ENCODE measurements around the gene GRIK3.
"Not testable (repeated sequence)": the region's sequence is repeated elsewhere in the genome, so short reads cannot be mapped to it uniquely, and the experiment has no call there.

GRIK3 gene

DNA sequence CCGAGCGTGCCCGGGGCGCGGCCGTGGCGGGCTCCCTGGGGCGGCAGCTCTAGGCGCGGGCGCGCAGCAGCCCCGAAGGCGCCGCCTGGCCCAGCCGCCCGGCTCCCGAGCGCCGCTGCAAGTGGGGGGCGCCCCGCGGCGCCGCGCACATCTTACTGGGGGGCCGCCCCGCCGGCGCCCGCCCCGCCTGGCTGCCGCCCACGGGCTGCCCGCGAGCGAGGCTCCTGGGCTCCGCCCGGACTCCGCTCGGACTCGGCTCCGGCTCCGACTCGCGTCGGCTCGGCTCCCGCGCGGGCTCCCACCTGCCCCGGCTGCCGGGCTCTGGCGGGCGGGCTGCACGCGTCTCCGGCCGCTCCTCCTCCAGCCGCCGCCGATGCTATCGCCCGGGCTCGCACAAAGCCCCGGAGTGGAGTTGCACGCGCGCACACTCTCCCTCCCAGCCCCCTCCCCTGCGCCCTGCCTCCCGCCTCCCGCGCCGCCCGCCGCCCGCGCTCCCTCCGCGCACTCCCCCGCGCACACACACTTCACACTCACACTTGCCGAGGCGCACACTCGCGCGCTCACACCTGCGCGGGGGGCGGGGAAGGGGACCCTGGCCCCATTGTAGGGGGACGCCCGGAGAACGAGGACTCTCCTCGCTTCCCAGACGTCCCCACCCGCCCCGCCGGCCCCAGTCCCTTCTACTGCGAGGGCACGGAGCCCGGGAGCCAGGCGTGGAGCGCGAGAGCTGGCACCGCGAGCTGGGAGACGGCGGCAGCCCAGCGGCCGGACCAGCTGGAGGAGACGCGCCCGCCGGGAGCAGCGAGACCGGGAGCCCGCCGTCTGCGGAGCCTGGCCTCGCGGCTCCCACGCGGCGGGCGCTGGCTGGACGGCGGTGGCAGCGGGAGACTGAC, at the start of gene GRIK3:
GRIK3 (minus strand) TSS at position 395 of the 893 bp plus-strand sequence. CDS start 407 bp downstream, outside the sequence.
- DNase-seq, result no peak

DNA sequence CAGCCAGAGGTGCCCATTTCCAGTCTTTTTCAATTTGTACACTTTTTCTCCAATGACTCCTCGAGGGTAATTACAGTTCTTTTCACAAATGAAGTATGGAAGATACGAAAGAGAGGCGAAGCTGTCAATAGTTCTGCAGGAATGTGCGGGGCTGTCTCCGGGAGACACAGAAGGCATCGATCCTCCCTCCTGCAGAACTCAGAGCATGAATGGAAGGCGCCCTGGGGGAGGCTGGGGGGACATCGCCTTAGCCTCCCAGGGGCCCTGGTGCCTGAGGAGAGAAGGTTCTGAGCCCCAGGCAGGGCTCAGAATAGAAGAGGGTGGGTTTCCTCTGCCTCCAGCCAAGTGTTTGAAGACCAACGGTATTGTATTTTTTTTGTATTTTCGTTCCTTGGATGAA, 49.7 kb upstream of the GRIK3 start:
- DNase-seq, result no peak

DNA sequence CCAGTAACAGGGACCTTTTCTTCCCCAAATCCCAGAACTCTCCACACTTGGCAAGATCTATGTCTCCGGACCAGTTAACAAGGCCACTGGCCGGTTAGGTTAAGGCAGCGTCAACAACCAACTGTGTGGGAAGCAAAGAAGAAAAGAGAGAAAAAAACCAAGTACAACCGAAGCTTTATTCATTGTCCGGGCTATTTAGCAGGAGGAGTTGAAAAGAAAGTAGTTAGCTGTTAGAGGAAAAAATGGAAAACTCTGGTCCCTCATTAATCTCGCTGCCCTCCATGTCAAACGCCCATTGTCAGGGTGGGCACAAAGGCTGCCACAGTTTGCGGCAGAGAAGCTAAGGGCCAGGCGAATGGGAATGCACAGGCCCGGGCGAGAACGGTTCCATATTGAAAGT, 49.3 kb upstream of the GRIK3 start:
- no peak for DNase-seq

DNA sequence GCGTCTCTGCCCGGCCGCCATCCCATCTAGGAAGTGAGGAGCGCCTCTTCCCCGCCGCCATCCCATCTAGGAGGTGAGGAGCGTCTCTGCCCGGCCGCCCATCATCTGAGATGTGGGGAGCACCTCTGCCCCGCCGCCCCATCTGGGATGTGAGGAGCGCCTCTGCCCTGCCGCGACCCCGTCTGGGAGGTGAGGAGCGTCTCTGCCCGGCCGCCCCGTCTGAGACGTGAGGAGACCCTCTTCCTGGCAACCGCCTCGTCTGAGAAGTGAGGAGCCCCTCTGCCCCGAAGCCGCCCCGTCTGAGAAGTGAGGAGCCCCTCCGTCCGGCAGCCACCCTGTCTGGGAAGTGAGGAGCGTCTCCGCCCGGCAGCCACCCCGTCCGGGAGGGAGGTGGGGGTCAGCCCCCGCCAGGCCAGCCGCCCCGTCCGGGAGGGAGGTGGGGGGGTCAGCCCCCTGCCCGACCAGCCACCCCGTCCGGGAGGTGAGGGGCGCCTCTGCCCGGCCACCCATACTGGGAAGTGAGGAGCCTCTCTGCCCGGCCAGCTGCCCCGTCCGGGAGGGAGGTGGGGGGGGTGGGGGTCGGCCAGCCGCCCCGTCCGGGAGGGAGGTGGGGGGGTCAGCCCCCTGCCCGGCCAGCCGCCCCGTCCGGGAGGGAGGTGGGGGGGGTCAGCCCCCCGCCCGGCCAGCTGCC, 46.1 kb upstream of the GRIK3 start:
- not testable (repeated sequence) for DNase-seq

DNA sequence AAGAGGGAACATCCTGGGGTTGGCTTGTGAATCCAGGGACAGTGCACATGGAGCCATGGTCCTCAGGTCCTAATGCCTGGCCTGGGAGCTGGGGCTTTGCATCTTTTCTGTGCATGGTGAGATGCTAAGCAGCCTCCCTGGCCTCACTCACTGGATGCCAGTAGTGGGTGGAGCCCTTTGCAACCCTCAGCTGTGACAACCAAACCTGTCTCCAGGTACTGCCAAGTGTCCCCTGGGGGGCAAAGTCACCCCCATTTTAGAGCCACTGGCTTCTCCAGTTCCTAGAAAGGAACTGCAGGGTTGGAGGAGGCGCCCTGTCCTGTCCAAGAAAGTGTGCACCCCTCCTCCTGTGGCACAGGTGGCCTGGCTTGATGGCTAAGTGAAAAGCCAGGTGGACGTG, 44.6 kb upstream of the GRIK3 start:
- DNase-seq, result no peak

DNA sequence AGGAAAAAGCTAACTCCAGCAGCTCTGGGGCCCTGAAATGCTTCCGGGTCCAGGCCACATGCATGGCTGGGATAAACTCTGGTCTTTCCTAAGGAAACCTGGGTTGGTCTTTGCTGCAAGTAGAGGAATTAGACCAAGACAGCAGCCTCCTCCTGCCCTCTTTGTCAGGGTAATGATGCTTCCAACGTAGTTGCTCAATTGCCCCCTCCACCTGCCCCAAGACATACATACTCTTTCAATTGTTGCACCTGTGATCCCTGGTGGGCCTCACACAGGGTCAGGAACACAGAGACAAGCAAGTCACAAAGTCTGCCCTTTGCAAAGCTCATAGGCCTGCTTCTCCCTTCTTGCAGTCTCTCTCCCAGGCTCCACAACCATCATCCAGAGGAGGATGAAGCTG, 41.9 kb upstream of the GRIK3 start:
- DNase-seq, result no peak

DNA sequence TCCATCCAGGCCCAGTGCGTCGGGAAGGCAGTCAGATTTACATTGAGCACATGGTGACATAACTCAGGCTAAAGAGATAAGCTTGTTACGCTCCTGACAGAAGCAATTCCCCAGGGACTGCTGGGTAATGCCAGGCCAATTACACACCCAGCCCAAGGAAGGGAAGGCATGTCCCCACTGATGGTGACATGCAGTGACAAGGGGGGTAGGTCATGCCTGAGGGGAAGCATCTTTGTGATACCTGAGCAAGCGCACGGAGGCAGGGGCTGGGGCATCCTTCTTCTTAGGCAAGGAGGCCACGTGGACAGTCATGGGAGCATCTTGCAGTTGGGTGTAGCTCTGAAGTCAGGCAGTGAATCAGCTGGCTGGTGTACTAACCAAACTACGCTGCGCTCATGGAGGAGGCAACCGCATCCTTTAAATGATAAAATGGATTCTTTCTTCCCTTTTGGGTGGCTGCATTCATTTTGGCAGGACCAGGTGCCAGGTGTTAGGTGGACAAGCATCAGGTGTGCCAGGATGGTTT, 39.6 kb upstream of the GRIK3 start:
- DNase-seq, result peak; percentile 83

DNA sequence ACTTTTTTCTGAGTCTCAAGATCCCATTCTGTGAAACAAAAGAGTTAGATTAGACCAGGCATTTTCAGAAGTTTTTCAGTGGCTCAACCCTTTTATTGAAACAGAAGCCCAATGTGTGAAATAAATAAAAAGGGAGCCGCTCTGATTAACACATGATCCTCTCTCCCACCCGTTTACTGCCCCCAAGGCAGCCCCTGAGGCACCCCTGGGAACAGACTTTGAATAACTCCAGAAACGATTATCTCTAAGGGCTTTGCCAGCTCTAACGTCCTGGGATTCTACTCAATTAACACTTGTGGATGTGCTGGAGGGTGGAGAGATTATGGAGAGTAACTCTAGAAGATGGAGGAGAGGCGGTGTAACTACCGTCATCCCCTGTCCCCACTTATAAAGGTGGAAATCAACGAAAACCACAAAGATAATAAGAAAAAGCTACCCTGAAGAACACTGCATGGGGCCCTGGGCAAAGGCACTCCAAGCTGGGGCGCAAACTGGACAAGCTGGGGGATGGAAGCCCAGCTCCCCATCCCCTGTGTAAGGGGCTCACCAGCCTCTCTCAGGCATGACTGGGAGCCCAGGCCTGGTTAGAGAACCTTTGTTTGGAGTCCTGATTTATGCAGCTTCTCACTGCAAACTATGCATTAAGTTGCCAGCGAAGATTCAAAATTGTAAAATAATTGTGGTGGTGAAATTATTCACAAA, 39.0 kb upstream of the GRIK3 start:
- no peak for DNase-seq

DNA sequence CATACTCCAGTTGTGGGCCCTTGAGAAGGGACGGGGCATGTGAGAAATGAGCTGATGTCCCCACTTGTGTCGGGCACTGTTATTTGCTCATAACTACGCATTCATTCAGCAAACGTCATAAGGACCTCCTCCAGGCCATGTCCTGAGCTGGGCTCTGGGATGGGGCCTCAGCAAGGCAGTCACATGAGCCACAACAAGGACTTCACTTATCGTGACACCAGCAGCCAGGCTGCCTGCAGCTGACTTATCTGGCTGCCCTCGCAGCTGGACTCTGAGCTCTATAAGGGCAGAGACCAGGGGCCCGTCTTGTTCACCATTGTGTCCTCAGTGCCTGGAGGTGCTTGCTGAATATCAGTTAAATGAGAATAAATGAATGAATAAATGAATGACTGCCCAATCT, 37.5 kb upstream of the GRIK3 start:
- no peak for DNase-seq

DNA sequence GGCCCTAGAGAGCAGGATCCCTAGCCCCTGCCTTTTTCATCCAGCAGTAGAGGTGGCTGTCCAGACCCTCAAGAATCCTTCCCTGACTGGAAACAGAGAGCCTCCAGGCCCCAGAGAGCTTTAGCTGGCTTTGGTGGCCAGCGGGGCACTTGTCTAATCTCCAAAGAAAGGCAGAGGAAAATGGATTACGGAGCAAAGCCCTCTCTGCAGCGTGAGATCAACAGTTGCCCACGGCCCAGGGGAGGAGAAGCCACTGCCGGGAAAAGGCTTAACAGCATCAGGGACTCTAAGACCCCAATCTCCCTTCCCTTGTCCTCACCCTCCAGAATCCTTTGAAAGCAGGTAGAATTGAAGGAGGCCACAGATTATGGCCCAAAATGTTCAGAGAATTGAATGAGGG, 35.8 kb upstream of the GRIK3 start:
- DNase-seq, result no peak

DNA sequence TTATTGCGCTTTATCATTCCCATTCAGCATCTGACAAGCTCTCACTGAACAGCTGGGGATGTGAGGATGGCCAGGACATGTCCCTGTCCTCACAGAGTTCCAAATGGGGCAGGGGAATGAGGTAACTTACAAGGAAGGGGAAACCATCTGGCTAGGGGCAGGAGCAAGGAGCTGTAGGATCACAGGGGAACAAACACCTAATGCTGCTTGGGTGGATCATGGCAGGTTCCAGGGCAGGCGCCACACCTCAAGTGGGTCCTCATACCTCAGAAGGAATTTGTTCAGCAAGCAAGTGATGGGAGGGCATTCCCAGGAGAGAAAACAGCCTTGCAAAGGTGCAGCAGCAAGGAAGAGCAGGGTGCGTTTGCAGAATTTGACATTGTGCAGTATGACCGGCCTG, 35.1 kb upstream of the GRIK3 start:
- no peak for DNase-seq

DNA sequence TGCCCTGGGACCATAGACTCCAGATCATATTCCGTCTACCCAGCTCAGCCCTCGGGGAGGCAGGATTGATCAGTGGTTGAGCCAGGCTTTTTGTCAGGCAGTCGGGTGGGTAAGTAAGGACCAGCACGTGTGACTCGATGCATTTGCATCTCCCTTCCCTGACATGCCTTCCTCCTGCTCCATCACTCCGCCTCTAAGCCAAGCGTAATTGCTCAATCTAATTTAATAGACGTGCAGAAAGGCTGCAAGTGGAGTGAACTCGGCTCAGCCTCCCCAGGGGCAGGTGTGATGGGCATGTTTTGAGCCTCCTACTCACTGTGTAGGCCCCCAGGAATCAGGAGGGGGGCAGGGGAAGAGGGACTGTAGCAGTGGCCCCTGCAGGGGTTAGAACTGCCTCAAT, 34.6 kb upstream of the GRIK3 start:
- no peak for DNase-seq

DNA sequence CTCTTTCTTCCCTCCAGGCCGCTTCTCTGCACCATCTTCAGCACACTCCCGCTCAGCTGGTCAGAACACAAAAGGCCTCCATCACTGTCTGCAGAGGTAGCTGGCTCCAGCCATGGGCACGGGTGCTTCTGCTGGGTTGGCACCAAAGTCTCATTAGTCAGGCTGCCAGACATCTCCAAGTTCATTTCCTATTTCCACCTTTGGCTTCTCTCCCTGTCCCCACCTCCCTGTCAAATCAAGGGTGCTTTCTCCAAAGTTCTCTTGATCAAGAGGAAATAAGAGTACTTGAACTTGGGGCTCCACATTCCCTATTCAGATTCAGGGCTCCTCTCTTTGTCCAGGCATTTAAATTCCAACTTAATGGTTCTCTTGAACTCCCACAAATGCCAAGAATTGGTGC, 33.9 kb upstream of the GRIK3 start:
- DNase-seq, result no peak

DNA sequence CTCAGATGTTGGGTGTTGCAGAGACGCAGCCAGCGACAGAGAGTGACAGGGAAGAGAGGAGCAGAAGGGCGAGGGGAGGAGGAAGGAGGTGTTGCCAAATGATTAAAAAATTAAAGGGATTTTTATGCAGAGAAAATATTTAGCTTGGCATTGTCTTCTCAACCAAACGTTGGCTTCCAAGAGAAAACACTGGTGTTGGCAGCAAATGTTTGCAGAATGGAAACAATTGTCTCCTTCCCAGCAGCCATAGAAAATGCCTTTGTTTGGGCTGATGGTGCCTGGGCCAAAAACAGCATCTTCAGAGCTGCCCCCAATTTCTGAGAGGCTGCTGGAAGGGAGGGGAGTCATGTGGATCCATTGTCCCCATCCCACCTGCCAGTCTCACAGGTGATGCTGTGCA, 29.7 kb upstream of the GRIK3 start:
- no peak for DNase-seq

DNA sequence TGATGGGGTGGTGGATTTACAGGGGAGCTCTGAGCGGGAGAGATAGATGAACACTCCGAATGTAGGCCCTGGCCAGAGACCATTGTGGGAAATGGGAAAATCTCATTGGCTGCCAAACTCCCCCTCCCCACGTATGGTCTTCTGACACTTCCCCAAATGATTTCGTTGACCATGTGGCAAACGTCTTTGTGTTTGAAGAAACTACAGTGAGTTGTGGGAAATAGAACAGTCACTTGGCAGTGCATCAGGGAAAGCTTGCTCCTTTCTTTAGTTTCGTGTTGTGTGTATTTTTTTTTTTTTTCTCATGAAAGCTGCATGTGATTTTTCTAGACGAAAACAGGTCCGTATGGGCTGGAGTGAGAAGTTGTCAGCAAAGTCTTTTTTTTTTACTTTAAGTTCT, 25.0 kb upstream of the GRIK3 start:
- DNase-seq, result no peak

DNA sequence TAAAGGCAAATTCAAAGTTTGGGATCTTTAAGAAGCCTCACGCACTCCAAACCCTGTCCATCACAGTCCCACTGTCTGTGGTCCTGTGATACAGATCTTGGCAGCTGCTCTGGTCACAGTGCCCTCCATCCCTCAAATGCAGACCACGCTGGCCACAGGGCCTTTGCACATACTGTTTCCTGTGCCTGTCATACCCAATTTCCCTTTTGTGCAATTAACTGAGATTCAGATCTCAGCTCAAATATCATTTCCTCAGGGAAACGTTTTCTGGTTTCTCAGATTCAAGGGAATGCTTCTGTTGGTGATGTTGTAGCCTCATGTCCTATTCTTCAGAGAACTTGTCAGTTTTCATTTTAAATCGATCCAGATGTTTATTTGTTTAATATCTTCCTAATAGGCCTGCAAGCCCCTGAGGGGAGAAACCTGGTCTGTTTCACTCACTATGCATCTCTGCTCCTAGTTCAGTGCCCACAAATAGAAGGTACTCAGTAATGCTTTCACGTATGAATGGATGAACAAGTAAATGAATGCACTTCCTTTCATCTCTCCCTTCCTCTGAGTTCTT, 24.2 kb upstream of the GRIK3 start:
- no peak for DNase-seq

DNA sequence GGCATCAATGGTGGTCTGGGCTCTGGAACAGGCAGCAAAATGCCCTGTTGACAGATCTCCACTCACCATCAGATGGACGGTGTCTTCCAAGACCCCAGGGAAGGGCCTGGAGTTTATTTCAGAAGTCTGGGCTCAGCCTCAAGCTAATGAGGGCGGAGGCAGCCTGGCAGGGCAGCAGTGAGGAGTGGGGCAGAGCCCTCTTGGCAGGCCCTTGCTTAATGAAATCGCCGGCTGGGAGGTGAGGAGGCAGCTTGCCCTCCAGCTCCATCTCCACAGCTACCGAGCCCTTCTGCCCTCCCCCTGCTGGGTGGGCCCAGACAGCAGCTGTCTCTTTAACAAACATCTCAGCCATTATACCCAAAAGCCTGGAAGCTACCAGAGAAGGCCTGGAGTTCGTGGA, 22.0 kb upstream of the GRIK3 start:
- no peak for DNase-seq

DNA sequence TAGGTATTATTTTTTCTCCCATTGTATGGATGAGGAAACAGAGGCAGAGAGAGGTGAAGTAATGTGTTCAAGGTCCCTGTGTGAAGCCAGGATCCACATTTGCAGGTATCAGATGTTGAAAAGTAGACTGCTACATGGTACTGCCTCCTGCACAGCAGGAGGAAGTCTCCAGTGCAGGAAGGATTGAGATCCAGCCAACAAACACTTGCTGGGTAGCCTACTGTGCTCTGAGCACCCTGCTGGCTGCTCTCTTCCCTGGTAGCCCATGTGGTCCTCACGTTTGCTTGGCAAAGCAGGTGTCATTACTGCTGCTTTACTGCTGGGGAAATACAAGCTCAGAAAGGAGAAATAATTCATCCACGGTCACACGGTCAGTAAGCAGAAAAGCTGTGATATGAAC, 21.3 kb upstream of the GRIK3 start:
- peak; percentile 59 for DNase-seq

DNA sequence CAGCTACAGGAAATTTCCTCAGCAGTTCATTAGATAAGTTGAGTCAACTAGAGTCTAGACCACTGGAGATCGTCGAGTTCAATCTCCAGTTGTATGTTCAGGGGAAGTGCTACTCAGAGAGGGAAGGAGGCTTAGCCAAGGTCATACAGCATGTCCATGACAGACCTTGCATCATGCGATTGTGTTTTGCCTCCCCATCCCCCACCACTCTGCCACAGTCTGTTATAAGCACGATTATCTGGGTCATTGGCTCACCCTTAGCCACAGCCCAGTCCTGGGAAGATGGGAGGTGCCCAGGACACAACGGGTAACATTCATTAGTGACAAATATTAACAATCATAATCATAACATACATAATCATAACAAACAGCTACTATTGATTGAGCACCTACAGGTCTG, 18.9 kb upstream of the GRIK3 start:
- DNase-seq, result no peak

DNA sequence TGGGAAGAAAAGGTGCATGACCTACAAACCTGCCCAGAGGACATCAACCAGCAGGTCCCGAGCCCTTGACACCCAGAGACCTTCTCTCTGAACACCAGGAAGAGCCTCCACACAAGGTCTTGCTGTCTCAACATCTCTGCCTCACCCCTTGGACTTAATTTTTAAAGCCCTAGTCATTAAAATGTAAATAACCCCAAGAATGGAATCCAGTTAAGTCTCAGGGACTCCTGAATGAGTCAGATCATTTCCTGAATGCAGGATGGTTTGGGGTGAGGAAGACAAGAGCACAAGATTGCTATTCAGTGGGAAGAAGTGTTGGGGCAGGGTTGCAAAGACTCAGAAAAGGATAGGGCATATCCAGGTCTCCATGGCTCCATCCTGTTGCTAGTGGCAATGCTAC, 17.8 kb upstream of the GRIK3 start:
- DNase-seq, result no peak

DNA sequence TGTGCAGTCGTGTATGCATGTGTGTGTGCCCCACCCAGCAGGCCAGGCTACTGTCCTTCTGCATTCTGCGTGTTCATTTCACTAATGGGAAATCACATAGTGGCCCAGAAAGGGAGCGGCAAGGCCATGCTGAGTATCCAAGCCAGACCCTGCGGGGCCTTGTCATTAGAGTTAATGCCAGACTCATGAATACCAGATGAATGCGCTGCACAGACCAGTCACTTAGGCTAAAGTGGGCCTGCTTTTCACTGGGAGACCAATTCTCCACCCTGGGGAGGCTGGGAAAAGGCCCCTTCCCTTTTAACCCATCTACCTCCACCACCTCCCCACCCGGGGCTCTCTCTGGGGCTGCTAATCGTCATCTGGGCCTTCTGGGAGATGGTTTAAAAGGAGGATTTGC, 17.0 kb upstream of the GRIK3 start:
- DNase-seq, result no peak

DNA sequence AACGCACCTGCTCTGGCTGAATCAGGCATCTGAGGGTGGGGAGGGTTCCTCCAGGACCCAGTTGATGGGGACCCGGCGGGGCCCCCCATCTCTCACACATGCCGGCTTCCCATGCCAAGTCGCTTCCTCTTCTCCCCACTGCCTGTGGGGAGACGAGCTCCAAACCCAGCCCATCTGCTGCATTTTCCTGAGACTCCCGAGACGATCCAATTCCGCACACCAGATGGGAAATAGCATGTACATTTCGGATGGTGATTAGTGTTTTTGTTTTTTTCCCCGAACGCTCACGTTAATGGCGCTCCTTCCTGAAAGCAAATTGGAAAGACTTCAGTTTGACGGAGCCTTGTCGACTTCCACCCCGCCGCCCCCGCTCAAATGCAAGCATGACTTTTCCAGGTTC, 13.2 kb upstream of the GRIK3 start:
- no peak for DNase-seq

DNA sequence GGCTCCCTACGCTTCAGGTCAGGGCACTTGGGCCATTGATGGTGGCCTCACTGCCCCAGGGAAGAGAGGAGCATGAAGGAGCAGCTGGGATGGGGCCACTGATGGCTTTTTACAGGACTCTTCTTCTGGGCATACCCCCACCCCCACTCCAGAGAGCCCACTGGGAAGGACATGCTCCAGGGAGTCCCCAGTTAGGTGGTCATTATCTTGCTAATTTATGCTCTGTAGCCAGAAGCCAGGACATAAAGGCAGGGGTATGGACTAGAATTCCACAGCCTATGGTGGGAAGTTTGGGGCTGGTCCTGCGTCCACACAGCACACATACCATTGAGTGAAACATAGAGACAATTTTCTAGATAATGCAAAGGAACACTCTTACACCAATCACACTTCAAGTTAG, 8.8 kb upstream of the GRIK3 start:
- no peak for DNase-seq
